GM06990 (cell line): ENCODE measurements around the gene SPATA12.

Experiments used
- DNase-seq: peaks from one replicate; pipeline ENCODE4 v3.0.0-alpha.2; 2011; ENCODE audit not compliant: insufficient read length; ENCODE audit errors: extremely low read depth
- H3K27me3 ChIP-seq: replicated peaks from 2 replicates; pipeline ENCODE4 v1.6.0; 2011; ENCODE audit warnings: low read length; ENCODE audit not compliant: control insufficient read depth, insufficient read depth
- H3K36me3 ChIP-seq: 2 replicates; pipeline ENCODE4 v1.5.1; 2011; ENCODE audit warnings: low read length; ENCODE audit not compliant: control insufficient read depth, insufficient read depth
- H3K4me3 ChIP-seq: replicated peaks from 2 replicates; pipeline ENCODE4 v1.5.1; 2011; ENCODE audit warnings: low read depth, mild to moderate bottlenecking, control low read depth, low read length
- TF ChIP-seq, protein P1 (sequence below): IDR thresholded peaks from 2 replicates; pipeline ENCODE4 v1.5.1; 2011; ENCODE audit warnings: low read length, control low read depth, mild to moderate bottlenecking, inconsistent platforms; ENCODE audit not compliant: insufficient read depth, poor library complexity, severe bottlenecking

The SPATA12 gene

GRCh38 chr3:57097536-57097935 is 37.1 kb downstream of the SPATA12 start:
- Histone ChIP-seq H3K4me3 (no peak overlapping the region), H3K36me3 (no peaks in the 10 kb centered on the region), H3K27me3 (peaks cover 1% of the 10 kb centered on the region; the same call in 1 of the 2 replicates)
- DNase-seq, result no peak
- TF ChIP-seq, protein P1, sequence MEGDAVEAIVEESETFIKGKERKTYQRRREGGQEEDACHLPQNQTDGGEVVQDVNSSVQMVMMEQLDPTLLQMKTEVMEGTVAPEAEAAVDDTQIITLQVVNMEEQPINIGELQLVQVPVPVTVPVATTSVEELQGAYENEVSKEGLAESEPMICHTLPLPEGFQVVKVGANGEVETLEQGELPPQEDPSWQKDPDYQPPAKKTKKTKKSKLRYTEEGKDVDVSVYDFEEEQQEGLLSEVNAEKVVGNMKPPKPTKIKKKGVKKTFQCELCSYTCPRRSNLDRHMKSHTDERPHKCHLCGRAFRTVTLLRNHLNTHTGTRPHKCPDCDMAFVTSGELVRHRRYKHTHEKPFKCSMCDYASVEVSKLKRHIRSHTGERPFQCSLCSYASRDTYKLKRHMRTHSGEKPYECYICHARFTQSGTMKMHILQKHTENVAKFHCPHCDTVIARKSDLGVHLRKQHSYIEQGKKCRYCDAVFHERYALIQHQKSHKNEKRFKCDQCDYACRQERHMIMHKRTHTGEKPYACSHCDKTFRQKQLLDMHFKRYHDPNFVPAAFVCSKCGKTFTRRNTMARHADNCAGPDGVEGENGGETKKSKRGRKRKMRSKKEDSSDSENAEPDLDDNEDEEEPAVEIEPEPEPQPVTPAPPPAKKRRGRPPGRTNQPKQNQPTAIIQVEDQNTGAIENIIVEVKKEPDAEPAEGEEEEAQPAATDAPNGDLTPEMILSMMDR, result no peak

DNA sequence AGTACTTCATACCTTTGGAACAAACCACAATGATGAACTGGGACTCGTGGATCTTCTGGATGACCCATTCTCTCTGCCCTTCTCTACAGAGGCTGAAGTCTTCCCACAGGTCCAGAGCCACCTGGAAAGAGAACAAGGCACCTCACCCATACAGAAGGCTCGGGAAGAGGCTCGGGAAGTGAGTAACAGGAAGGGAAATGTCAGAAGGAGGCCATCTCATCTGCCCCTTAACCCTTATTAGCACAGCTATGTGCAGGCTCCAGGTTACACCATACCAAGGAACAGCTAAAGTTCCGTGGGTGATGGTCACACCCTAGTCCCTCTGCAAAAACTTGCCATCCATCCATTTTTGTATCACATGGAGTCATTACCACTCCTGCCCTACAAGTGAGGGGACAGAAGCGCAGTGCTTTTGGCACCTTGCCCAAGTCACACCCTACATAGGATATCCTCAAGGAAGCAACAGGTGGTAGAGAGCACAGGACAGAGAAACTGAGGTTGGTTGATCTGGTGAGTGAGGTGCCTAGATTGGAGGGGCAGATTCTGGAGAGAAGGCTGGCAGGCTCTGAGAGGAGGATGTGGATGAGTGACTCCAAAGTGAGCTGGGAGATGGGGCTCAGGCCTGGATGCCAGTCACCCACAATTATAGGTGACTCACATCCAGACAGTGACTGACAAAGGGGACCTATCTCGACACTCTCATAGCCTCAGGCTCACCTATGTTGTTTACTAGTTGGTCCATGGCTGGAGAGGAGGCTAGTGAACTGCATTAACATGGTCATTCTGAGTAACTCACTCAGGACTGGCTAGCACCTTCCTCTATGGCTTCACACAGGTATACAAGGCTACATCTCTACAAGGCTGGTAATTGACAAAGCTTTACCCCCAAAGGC is 38.2 kb downstream of the SPATA12 start:
- TF ChIP-seq, protein P1, result no peak
- Histone ChIP-seq H3K36me3 (no peaks in the 10 kb centered on the region), H3K4me3 (no peak overlapping the region), H3K27me3 (peaks cover 1% of the 10 kb centered on the region; the same call in 1 of the 2 replicates)
- no peak for DNase-seq

GRCh38 chr3:57100046-57100695 is 39.7 kb downstream of the SPATA12 start:
- TF ChIP-seq, protein P1, result peak; percentile 86
- DNase-seq, result no peak
- Histone ChIP-seq H3K27me3 (peaks cover 1% of the 10 kb centered on the region; the same call in 1 of the 2 replicates), H3K36me3 (no peaks in the 10 kb centered on the region), H3K4me3 (no peak overlapping the region)

DNA sequence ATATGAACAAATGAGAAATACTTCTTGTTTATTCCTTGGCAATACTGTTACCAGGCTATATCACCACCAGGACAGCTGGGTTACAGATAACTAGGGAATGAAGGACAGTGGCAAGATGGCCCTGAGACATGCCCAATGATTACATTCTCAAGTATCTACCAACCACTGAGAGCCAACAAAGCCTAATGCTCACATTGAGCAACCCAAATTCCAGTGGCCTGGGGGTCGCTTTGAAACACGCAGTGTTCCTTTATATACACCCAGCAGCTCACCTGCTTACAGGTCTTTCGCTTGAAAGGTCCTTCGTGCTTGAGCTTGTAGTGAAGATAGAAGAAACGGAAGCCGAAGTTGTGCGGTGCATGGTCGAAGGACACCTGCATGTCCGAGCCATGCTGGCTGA is 45.1 kb downstream of the SPATA12 start:
- no peak for DNase-seq
- no peaks in the 10 kb centered on the region; the same call in none of the 2 replicates for H3K27me3 ChIP-seq
- no peak overlapping the region for H3K4me3 ChIP-seq
- no peaks in the 10 kb centered on the region for H3K36me3 ChIP-seq
- TF ChIP-seq, protein P1, result no peak

GRCh38 chr3:57108684-57109083 is 48.2 kb downstream of the SPATA12 start:
- H3K4me3 ChIP-seq, result no peak overlapping the region
- TF ChIP-seq, protein P1, result no peak
- no peaks in the 10 kb centered on the region for H3K36me3 ChIP-seq
- no peaks in the 10 kb centered on the region; the same call in none of the 2 replicates for H3K27me3 ChIP-seq
- DNase-seq, result no peak
